CD14-positive monocyte (primary cell): ENCODE measurements around the gene DGCR8. TPM values are rescaled to one million over a fixed set of nuclear protein-coding genes. Genes with fewer than 3 reads are reported as not detected.
A peak's percentile ranks its signal among the peaks of the same experiment; 100 is the strongest.

Experiments
- DNase-seq, 3 donors: peaks; one replicate each; pipeline ENCODE4 v3.0.0-alpha.2; 2011 to 2022
- H2AFZ ChIP-seq: 2 replicates; pipeline ENCODE4 v1.6.0; 2012; ENCODE audit warnings: mild to moderate bottlenecking, low read depth, low read length, inconsistent platforms; ENCODE audit not compliant: insufficient read depth, poor library complexity, severe bottlenecking
- H3K27ac ChIP-seq, 2 donors: 1 replicate in 1 of 2; 2 replicates in 1 of 2; pipeline ENCODE4 v1.5.1; 2012 to 2013; ENCODE audit warnings: low read length in 2 of 2, control low read depth in 1 of 2, inconsistent platforms in 1 of 2, low read depth in 1 of 2, mild to moderate bottlenecking in 1 of 2
- H3K27me3 ChIP-seq, 2 donors: one replicate each; pipeline versions ENCODE4 v1.6.0 to v1.6.1; 2011 to 2013; ENCODE audit warnings: low read length in 2 of 2; ENCODE audit not compliant: control insufficient read depth in 2 of 2, insufficient read depth in 2 of 2
- H3K36me3 ChIP-seq, 2 donors: replicated peaks in 1 of 2; 1 replicate in 1 of 2; 2 replicates in 1 of 2; pipeline versions ENCODE4 v1.5.1 to v1.6.1; 2012 to 2013; ENCODE audit warnings: low read length in 2 of 2, control low read depth in 1 of 2, inconsistent platforms in 1 of 2, mild to moderate bottlenecking in 1 of 2; ENCODE audit not compliant: insufficient read depth in 2 of 2, control insufficient read depth in 1 of 2
- H3K4me1 ChIP-seq, 2 donors: 1 replicate in 1 of 2; 2 replicates in 1 of 2; pipeline versions ENCODE4 v1.5.1 to v1.6.1; 2012 to 2013; ENCODE audit warnings: low read length in 2 of 2, control low read depth in 1 of 2, inconsistent platforms in 1 of 2, mild to moderate bottlenecking in 1 of 2, moderate library complexity in 1 of 2; ENCODE audit not compliant: insufficient read depth in 2 of 2, control insufficient read depth in 1 of 2
- H3K4me2 ChIP-seq: replicated peaks from 2 replicates; pipeline ENCODE3; 2012; ENCODE audit warnings: low read length, moderate library complexity, mild to moderate bottlenecking; ENCODE audit not compliant: poor library complexity, severe bottlenecking; ENCODE audit errors: extremely low read depth
- H3K4me3 ChIP-seq, 3 experiments: fragments of 200-600 bp in 1 of 3; sonication (generic) in 1 of 3; replicated peaks in 1 of 3; 1 replicate in 2 of 3; 2 replicates in 1 of 3; pipeline ENCODE4 v1.5.1; 2011 to 2013; ENCODE audit warnings: low read length in 3 of 3, mild to moderate bottlenecking in 3 of 3, control low read depth in 2 of 3, low read depth in 2 of 3, inconsistent platforms in 1 of 3, moderate library complexity in 1 of 3
- H3K79me2 ChIP-seq: 2 replicates; pipeline ENCODE4 v1.6.0; 2012; ENCODE audit warnings: mild to moderate bottlenecking, control low read depth, inconsistent platforms, low read length, moderate library complexity; ENCODE audit not compliant: insufficient read depth
- H3K9ac ChIP-seq: 2 replicates; pipeline ENCODE4 v1.6.0; 2017; ENCODE audit warnings: low read length, mild to moderate bottlenecking; ENCODE audit not compliant: insufficient read depth, poor library complexity, severe bottlenecking
- H3K9me3 ChIP-seq, 2 donors: replicated peaks in 1 of 2; 1 replicate in 1 of 2; 2 replicates in 1 of 2; pipeline versions ENCODE4 v1.5.1 to v1.6.1; 2012 to 2013; ENCODE audit warnings: low read length in 2 of 2, control low read depth in 1 of 2; ENCODE audit not compliant: control insufficient read depth in 1 of 2, insufficient read depth in 1 of 2
- H4K20me1 ChIP-seq: 2 replicates; pipeline ENCODE4 v1.6.0; 2012; ENCODE audit warnings: mild to moderate bottlenecking, low read length, control low read depth, moderate library complexity; ENCODE audit not compliant: insufficient read depth
- H3K27ac Mint-ChIP-seq, 7 donors: one replicate each; pipeline ENCODE4 v1.8.0; 2020; ENCODE audit warnings: mild to moderate bottlenecking in 7 of 7, mixed read lengths in 7 of 7, moderate library complexity in 6 of 7, inconsistent platforms in 2 of 7
- H3K27me3 Mint-ChIP-seq, 3 donors: one replicate each; pipeline ENCODE4 v1.8.0; 2021 to 2022; ENCODE audit warnings: low read depth in 3 of 3, mild to moderate bottlenecking in 3 of 3, mixed read lengths in 3 of 3, moderate library complexity in 3 of 3, inconsistent platforms in 1 of 3
- H3K36me3 Mint-ChIP-seq, 2 donors: one replicate each; pipeline ENCODE4 v1.8.0; 2020; ENCODE audit warnings: mixed read lengths in 2 of 2, inconsistent platforms in 1 of 2, mild to moderate bottlenecking in 1 of 2
- H3K4me1 Mint-ChIP-seq: one replicate; pipeline ENCODE4 v1.8.0; 2020; ENCODE audit warnings: mild to moderate bottlenecking, mixed read lengths
- H3K4me3 Mint-ChIP-seq, 2 donors: one replicate each; pipeline ENCODE4 v1.8.0; 2020; ENCODE audit warnings: mild to moderate bottlenecking in 2 of 2, mixed read lengths in 2 of 2, moderate library complexity in 1 of 2
- H3K9me3 Mint-ChIP-seq, 7 donors: one replicate each; pipeline ENCODE4 v1.8.0; 2020 to 2022; ENCODE audit warnings: mixed read lengths in 7 of 7, mild to moderate bottlenecking in 6 of 7, moderate library complexity in 6 of 7, inconsistent platforms in 2 of 7
- CTCF ChIP-seq: fragments of 200-600 bp; IDR thresholded peaks from one replicate; pipeline ENCODE4 v1.8.0; 2022; ENCODE audit warnings: antibody characterized with exemption, mild to moderate bottlenecking
- WGBS: methylation state at CpG from one replicate; pipeline ENCODE4 v1.1.5; 2013; ENCODE audit warnings: missing lambda C conversion rate; ENCODE audit not compliant: insufficient coverage; 5-methylcytosine and 5-hydroxymethylcytosine counted together
- intact Hi-C, 2 donors: fragments of 100-400 bp; cut with micrococcal nuclease; formaldehyde crosslinking; loops; one replicate each; pipeline versions ENCODE4 v1.15.0 to v1.15.1; 2023
- polyA plus RNA-seq, 3 donors: library from polyadenylated mRNA; depleted of rRNA in 1 of 3; unstranded in 2 of 3; stranded (reverse) in 1 of 3; fragments of 300-500 nt in 2 of 3; fragments of >200 nt in 1 of 3; fragmentation: Illumina TruSeq in 2 of 3; gene quantifications; 1 replicate in 2 of 3; 2 replicates in 1 of 3; pipeline ENCODE4 v1.2.3, GENCODE V29; 2012 to 2021

DGCR8 gene
- polyA plus RNA-seq, 3 donors: 1.2 to 18.7 (median 1.4) TPM

- WGBS: 96% methylated on average over 6 of the region's 6 CpGs
- H3K36me3 ChIP-seq: peaks cover 88% of the 10 kb centered on the region in 2 donors
Observed at GRCh38 chr22:20054485-20054884, 25.6 kb upstream of the DGCR8 start.

GRCh38 chr22:20055144-20055543 lies 24.9 kb upstream of the DGCR8 start:
- H3K36me3 ChIP-seq: peaks cover 85 to 86% of the 10 kb centered on the region in 2 donors
- H3K4me2 ChIP-seq: no peak overlapping the region
- H3K4me1 ChIP-seq: no peaks in the 10 kb centered on the region
- H3K4me3 ChIP-seq: no peak overlapping the region
- WGBS: 90% methylated on average over 2 of the region's 2 CpGs
- Mint-ChIP-seq H3K27ac (peak overlapping the region in 1 of 7 donors; percentile 25), H3K4me3 (no peak overlapping the region), H3K4me1 (no peaks in the 10 kb centered on the region), H3K36me3 (peaks cover 78 to 97% of the 10 kb centered on the region in 2 donors), H3K27me3 (no peaks in the 10 kb centered on the region), H3K9me3 (no peaks in the 10 kb centered on the region)
- H3K27me3 ChIP-seq: no peaks in the 10 kb centered on the region
- no peak for DNase-seq
- peaks cover 65% of the 10 kb centered on the region for H4K20me1 ChIP-seq
- TF ChIP-seq CTCF: no peak
- H3K9ac ChIP-seq: no peak overlapping the region
- H3K9me3 ChIP-seq: no peaks in the 10 kb centered on the region
- intact Hi-C loops: no loop called here
- no peak overlapping the region for H3K27ac ChIP-seq
- H3K79me2 ChIP-seq: no peaks in the 10 kb centered on the region
- no peak overlapping the region for H2AFZ ChIP-seq

More at GRCh38 chr22:20054485-20054884, 25.6 kb upstream of the DGCR8 start:
- Histone ChIP-seq H3K4me3 (no peak overlapping the region), H4K20me1 (peaks cover 68% of the 10 kb centered on the region), H3K9ac (no peak overlapping the region), H3K4me1 (no peaks in the 10 kb centered on the region), H3K9me3 (no peaks in the 10 kb centered on the region), H2AFZ (no peak overlapping the region), H3K4me2 (no peak overlapping the region), H3K79me2 (no peaks in the 10 kb centered on the region), H3K27ac (no peak overlapping the region), H3K27me3 (no peaks in the 10 kb centered on the region)
- TF ChIP-seq CTCF: no peak
- no peaks in the 10 kb centered on the region for H3K4me1 Mint-ChIP-seq
- H3K36me3 Mint-ChIP-seq: peaks cover 79 to 97% of the 10 kb centered on the region in 2 donors
- H3K27me3 Mint-ChIP-seq: no peaks in the 10 kb centered on the region
- intact Hi-C loops: no loop called here
- DNase-seq: no peak
- H3K9me3 Mint-ChIP-seq: no peaks in the 10 kb centered on the region
- no peak overlapping the region for H3K4me3 Mint-ChIP-seq
- peak overlapping the region in 2 of 7 donors; percentile 25 to 65 for H3K27ac Mint-ChIP-seq
